DLD1 (cell line): ENCODE data around the gene NXPH3.
"Not testable (repeated sequence)": the region's sequence is repeated elsewhere in the genome, so short reads cannot be mapped to it uniquely, and the experiment has no call there.

ENCODE experiments used
- in situ Hi-C: cut with HindIII; loops from 2 replicates; pipeline ENCODE4 v1.10.0; 2017; ENCODE audit warnings: low sequenced_read_pairs

Gene NXPH3

GRCh38 chr17:49575679-49576087 is at the start of gene NXPH3:
TSS of gene NXPH3 (plus strand) at chr17:49575871. CDS start at chr17:49576220, 349 bp downstream.
- in situ Hi-C loops: no loop called here

GRCh38 chr17:49527927-49528651 is 47.6 kb upstream of the NXPH3 start:
- in situ Hi-C loops: no loop called here

- in situ Hi-C loops: no loop called here
Measured at GRCh38 chr17:49528966-49529365, 46.7 kb upstream of the NXPH3 start.

GRCh38 chr17:49530118-49530517 is 45.6 kb upstream of the NXPH3 start:
- in situ Hi-C loops: no loop called here

- in situ Hi-C loops: no loop called here
Measured at GRCh38 chr17:49543860-49544259, 31.8 kb upstream of the NXPH3 start.

GRCh38 chr17:49545007-49545660 is 30.5 kb upstream of the NXPH3 start:
- in situ Hi-C loops: no loop called here

GRCh38 chr17:49545806-49546545 is 29.7 kb upstream of the NXPH3 start:
- in situ Hi-C loops: no loop called here

- in situ Hi-C loops: no loop called here
Measured at GRCh38 chr17:49546546-49547535, 28.8 kb upstream of the NXPH3 start.

- in situ Hi-C loops: no loop called here
Measured at GRCh38 chr17:49547566-49547965, 28.1 kb upstream of the NXPH3 start.

- in situ Hi-C loops: no loop called here
Measured at GRCh38 chr17:49548051-49548505, 27.6 kb upstream of the NXPH3 start.

- in situ Hi-C loops: no loop called here
Measured at GRCh38 chr17:49548506-49549310, 27.0 kb upstream of the NXPH3 start.

- in situ Hi-C loops: no loop called here
Measured at GRCh38 chr17:49549311-49549605, 26.4 kb upstream of the NXPH3 start.

GRCh38 chr17:49549691-49550678 is 25.7 kb upstream of the NXPH3 start:
- in situ Hi-C loops: no loop called here

- in situ Hi-C loops: not testable (repeated sequence)
Measured at GRCh38 chr17:49550764-49551163, 24.9 kb upstream of the NXPH3 start.

- in situ Hi-C loops: no loop called here
Measured at GRCh38 chr17:49551221-49552069, 24.2 kb upstream of the NXPH3 start.

GRCh38 chr17:49552070-49552751 is 23.5 kb upstream of the NXPH3 start:
- in situ Hi-C loops: no loop called here

GRCh38 chr17:49553676-49554335 is 21.9 kb upstream of the NXPH3 start:
- in situ Hi-C loops: no loop called here
